GM23338 (cell line): ENCODE results near the gene SMIM33. TPM values are rescaled to one million over a fixed set of nuclear protein-coding genes. Genes with fewer than 3 reads are reported as not detected.

Experiments used
- ATAC-seq: fragments of 200-7000 bp; cut with Tn5 transposase; 3 replicates; pipeline ENCODE4 v1.9.1; 2020
- DNase-seq: peaks from one replicate; pipeline ENCODE4 v3.0.0-alpha.2; 2015; ENCODE audit warnings: low spot score
- H2AFZ ChIP-seq: fragments of 200-600 bp; sonication (generic); 2 replicates; pipeline ENCODE4 v1.8.0; 2016; ENCODE audit warnings: antibody characterized with exemption, mild to moderate bottlenecking, moderate library complexity
- H3F3A ChIP-seq: fragments of 200-600 bp; sonication (generic); replicated peaks from 2 replicates; pipeline ENCODE4 v1.8.0; 2017; ENCODE audit warnings: antibody characterized with exemption, mixed run types, low read depth
- H3K27ac ChIP-seq: fragments of 200-600 bp; sonication (generic); 2 replicates; pipeline ENCODE4 v1.6.1; 2016; ENCODE audit warnings: low read depth
- H3K27me3 ChIP-seq: fragments of 200-600 bp; sonication (generic); 2 replicates; pipeline ENCODE4 v1.8.0; 2016; ENCODE audit warnings: mild to moderate bottlenecking, mixed run types, moderate library complexity; ENCODE audit not compliant: insufficient read depth
- H3K36me3 ChIP-seq: fragments of 200-600 bp; sonication (generic); 2 replicates; pipeline ENCODE4 v1.8.0; 2016; ENCODE audit warnings: mild to moderate bottlenecking; ENCODE audit not compliant: insufficient read depth
- H3K4me1 ChIP-seq: fragments of 200-600 bp; sonication (generic); 2 replicates; pipeline ENCODE4 v1.8.0; 2016; ENCODE audit warnings: mild to moderate bottlenecking, moderate library complexity; ENCODE audit not compliant: insufficient read depth
- H3K4me2 ChIP-seq: fragments of 200-600 bp; sonication (generic); 2 replicates; pipeline ENCODE4 v1.7.1; 2017; ENCODE audit warnings: mixed run types
- H3K4me3 ChIP-seq: fragments of 200-600 bp; sonication (generic); 2 replicates; pipeline ENCODE4 v1.6.1; 2016; ENCODE audit warnings: mixed run types
- H3K79me2 ChIP-seq: fragments of 200-600 bp; sonication (generic); replicated peaks from 2 replicates; pipeline ENCODE4 v1.8.0; 2017; ENCODE audit warnings: mild to moderate bottlenecking; ENCODE audit not compliant: insufficient read depth
- H3K9me2 ChIP-seq: fragments of 200-600 bp; sonication (generic); 2 replicates; pipeline ENCODE4 v1.8.0; 2017; ENCODE audit not compliant: insufficient read depth
- H4K20me1 ChIP-seq: fragments of 200-600 bp; sonication (generic); replicated peaks from 2 replicates; pipeline ENCODE4 v1.8.0; 2017; ENCODE audit warnings: mild to moderate bottlenecking; ENCODE audit not compliant: insufficient read depth
- H3K27ac Mint-ChIP-seq: 2 replicates; pipeline ENCODE4 v1.8.0; 2020; ENCODE audit warnings: inconsistent platforms, mild to moderate bottlenecking, moderate library complexity, mixed read lengths
- H3K27me3 Mint-ChIP-seq: 3 replicates; pipeline ENCODE4 v1.8.0; 2022; ENCODE audit warnings: low read depth, mild to moderate bottlenecking, moderate library complexity, mixed read lengths, inconsistent platforms; ENCODE audit not compliant: insufficient read depth, poor library complexity
- H3K36me3 Mint-ChIP-seq: 3 replicates; pipeline ENCODE4 v1.8.0; 2021; ENCODE audit warnings: low read depth, mild to moderate bottlenecking, inconsistent platforms, moderate library complexity, mixed read lengths
- H3K4me1 Mint-ChIP-seq: 3 replicates; pipeline ENCODE4 v1.8.0; 2020; ENCODE audit warnings: mild to moderate bottlenecking, inconsistent platforms, mixed read lengths
- H3K4me3 Mint-ChIP-seq: 3 replicates; pipeline ENCODE4 v1.8.0; 2021; ENCODE audit warnings: moderate library complexity, mild to moderate bottlenecking, inconsistent platforms, mixed read lengths
- H3K9me3 Mint-ChIP-seq: 3 replicates; pipeline ENCODE4 v1.8.0; 2020; ENCODE audit warnings: moderate library complexity, mild to moderate bottlenecking, inconsistent platforms, mixed read lengths
- CREB1 ChIP-seq: fragments of 250-450 bp; sonication (Bioruptor Pico); IDR thresholded peaks from 2 replicates; pipeline ENCODE4 v1.5.0; 2020; ENCODE audit warnings: low read depth, mild to moderate bottlenecking, moderate library complexity
- ETS1 ChIP-seq: IDR thresholded peaks from 2 replicates; pipeline ENCODE4 v1.6.1; 2016; ENCODE audit warnings: antibody characterized with exemption
- EZH2 ChIP-seq: fragments of 200-600 bp; sonication (generic); IDR thresholded peaks from one replicate; pipeline ENCODE4 v1.8.0; 2017; ENCODE audit warnings: antibody characterized with exemption, mild to moderate bottlenecking, low read depth; ENCODE audit not compliant: unreplicated experiment
- EZH2phosphoT487 ChIP-seq: fragments of 200-600 bp; sonication (generic); IDR thresholded peaks from one replicate; pipeline ENCODE4 v1.8.1; 2018; ENCODE audit warnings: antibody characterized with exemption; ENCODE audit not compliant: unreplicated experiment
- JUNB ChIP-seq: IDR thresholded peaks from one replicate; pipeline ENCODE4 v1.6.1; 2016; ENCODE audit warnings: antibody characterized with exemption; ENCODE audit not compliant: unreplicated experiment
- NANOG ChIP-seq: IDR thresholded peaks from 2 replicates; pipeline ENCODE4 v1.6.1; 2016; ENCODE audit warnings: antibody characterized with exemption, borderline replicate concordance
- POLR2AphosphoS5 ChIP-seq: IDR thresholded peaks from 2 replicates; pipeline ENCODE4 v1.6.1; 2016; ENCODE audit warnings: antibody characterized with exemption, low read depth
- STAT1 ChIP-seq: IDR thresholded peaks from one replicate; pipeline ENCODE4 v1.6.1; 2016; ENCODE audit warnings: antibody characterized with exemption; ENCODE audit not compliant: unreplicated experiment
- ZNF114 ChIP-seq: fragments of 250-450 bp; sonication (Bioruptor Pico); IDR thresholded peaks from 2 replicates; pipeline ENCODE4 v1.5.0; 2020; ENCODE audit warnings: mild to moderate bottlenecking, moderate library complexity
- ZNF331 ChIP-seq: fragments of 250-450 bp; sonication (Bioruptor Pico); IDR thresholded peaks from 2 replicates; pipeline ENCODE4 v1.5.0; 2020; ENCODE audit warnings: low read depth, mild to moderate bottlenecking, moderate library complexity
- polyA plus RNA-seq: library from polyadenylated mRNA; unstranded; fragments of >200 nt; fragmentation: Nextera tagmentation; extraction: Ambion mirVana; gene quantifications from 2 replicates; pipeline ENCODE4 v1.2.1, GENCODE V29; 2016
- total RNA-seq: library from RNA; depleted of rRNA; stranded (reverse); fragments of >200 nt; shearing (Covaris generic); gene quantifications from 2 replicates; pipeline ENCODE4 v1.2.3, GENCODE V29; 2014
- TF ChIP-seq, protein P1 (sequence below): IDR thresholded peaks from one replicate; pipeline ENCODE4 v1.6.1; 2018; ENCODE audit warnings: antibody characterized with exemption; ENCODE audit not compliant: unreplicated experiment
- TF ChIP-seq, protein P2 (sequence below): fragments of 250-450 bp; sonication (Bioruptor Pico); IDR thresholded peaks from 2 replicates; pipeline ENCODE4 v1.5.0; 2020; ENCODE audit warnings: mild to moderate bottlenecking, moderate library complexity
- TF ChIP-seq, protein P3 (sequence below), 2 experiments: fragments of 200-600 bp in 1 of 2; sonication (generic) in 1 of 2; conservative IDR thresholded peaks; 2 replicates each; pipeline versions ENCODE4 v1.5.1 to v1.6.1; 2016 to 2017; ENCODE audit warnings: antibody characterized with exemption in 2 of 2, low read depth in 2 of 2, mild to moderate bottlenecking in 2 of 2, moderate library complexity in 1 of 2

Gene SMIM33
- total and polyA plus RNA-seq, 2 experiments from 2014 or later, result not detected

DNA sequence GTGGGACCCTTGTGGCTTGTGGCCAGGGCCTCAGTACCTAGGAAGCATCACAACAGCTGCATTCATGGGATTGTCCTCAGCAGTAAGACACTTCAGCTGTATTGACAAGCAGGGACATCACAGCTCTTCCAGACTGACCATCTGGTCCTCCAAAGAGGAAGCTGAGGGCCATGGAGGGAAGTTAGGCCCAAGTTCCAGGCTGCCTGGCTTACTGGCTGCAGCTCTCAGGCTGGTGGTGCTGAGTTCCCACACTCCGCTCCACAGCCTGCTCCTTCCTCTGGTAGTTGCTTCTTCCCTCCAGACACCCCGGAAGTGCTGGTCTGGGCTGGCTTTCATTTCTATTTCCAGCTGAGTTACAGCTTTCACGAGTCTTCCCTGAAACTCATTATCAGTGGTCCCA is 17.5 kb downstream of the SMIM33 start:
- peaks cover 14% of the 10 kb centered on the region for H3K27me3 Mint-ChIP-seq
- DNase-seq (no peak), ATAC-seq (no peak)
- H3K27me3 ChIP-seq, result no peaks in the 10 kb centered on the region
- H3F3A ChIP-seq, result 0 out of 2 replicates have a peak, but pooled peaks cover 7% of the 10 kb centered on the region
- no peaks in the 10 kb centered on the region for H3K36me3 ChIP-seq
- H3K4me3 Mint-ChIP-seq, result no peak overlapping the region
- TF ChIP-seq ETS1 (no peak), JUNB (no peak), STAT1 (no peak), ZNF331 (no peak), EZH2phosphoT487 (no peak), NANOG (no peak), CREB1 (CRISPR knock-in tag) (no peak), ZNF114 (CRISPR knock-in tag) (no peak), POLR2AphosphoS5 (no peak), EZH2 (no peak)
- TF ChIP-seq, protein P1, sequence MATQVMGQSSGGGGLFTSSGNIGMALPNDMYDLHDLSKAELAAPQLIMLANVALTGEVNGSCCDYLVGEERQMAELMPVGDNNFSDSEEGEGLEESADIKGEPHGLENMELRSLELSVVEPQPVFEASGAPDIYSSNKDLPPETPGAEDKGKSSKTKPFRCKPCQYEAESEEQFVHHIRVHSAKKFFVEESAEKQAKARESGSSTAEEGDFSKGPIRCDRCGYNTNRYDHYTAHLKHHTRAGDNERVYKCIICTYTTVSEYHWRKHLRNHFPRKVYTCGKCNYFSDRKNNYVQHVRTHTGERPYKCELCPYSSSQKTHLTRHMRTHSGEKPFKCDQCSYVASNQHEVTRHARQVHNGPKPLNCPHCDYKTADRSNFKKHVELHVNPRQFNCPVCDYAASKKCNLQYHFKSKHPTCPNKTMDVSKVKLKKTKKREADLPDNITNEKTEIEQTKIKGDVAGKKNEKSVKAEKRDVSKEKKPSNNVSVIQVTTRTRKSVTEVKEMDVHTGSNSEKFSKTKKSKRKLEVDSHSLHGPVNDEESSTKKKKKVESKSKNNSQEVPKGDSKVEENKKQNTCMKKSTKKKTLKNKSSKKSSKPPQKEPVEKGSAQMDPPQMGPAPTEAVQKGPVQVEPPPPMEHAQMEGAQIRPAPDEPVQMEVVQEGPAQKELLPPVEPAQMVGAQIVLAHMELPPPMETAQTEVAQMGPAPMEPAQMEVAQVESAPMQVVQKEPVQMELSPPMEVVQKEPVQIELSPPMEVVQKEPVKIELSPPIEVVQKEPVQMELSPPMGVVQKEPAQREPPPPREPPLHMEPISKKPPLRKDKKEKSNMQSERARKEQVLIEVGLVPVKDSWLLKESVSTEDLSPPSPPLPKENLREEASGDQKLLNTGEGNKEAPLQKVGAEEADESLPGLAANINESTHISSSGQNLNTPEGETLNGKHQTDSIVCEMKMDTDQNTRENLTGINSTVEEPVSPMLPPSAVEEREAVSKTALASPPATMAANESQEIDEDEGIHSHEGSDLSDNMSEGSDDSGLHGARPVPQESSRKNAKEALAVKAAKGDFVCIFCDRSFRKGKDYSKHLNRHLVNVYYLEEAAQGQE, result no peak
- TF ChIP-seq, protein P2, sequence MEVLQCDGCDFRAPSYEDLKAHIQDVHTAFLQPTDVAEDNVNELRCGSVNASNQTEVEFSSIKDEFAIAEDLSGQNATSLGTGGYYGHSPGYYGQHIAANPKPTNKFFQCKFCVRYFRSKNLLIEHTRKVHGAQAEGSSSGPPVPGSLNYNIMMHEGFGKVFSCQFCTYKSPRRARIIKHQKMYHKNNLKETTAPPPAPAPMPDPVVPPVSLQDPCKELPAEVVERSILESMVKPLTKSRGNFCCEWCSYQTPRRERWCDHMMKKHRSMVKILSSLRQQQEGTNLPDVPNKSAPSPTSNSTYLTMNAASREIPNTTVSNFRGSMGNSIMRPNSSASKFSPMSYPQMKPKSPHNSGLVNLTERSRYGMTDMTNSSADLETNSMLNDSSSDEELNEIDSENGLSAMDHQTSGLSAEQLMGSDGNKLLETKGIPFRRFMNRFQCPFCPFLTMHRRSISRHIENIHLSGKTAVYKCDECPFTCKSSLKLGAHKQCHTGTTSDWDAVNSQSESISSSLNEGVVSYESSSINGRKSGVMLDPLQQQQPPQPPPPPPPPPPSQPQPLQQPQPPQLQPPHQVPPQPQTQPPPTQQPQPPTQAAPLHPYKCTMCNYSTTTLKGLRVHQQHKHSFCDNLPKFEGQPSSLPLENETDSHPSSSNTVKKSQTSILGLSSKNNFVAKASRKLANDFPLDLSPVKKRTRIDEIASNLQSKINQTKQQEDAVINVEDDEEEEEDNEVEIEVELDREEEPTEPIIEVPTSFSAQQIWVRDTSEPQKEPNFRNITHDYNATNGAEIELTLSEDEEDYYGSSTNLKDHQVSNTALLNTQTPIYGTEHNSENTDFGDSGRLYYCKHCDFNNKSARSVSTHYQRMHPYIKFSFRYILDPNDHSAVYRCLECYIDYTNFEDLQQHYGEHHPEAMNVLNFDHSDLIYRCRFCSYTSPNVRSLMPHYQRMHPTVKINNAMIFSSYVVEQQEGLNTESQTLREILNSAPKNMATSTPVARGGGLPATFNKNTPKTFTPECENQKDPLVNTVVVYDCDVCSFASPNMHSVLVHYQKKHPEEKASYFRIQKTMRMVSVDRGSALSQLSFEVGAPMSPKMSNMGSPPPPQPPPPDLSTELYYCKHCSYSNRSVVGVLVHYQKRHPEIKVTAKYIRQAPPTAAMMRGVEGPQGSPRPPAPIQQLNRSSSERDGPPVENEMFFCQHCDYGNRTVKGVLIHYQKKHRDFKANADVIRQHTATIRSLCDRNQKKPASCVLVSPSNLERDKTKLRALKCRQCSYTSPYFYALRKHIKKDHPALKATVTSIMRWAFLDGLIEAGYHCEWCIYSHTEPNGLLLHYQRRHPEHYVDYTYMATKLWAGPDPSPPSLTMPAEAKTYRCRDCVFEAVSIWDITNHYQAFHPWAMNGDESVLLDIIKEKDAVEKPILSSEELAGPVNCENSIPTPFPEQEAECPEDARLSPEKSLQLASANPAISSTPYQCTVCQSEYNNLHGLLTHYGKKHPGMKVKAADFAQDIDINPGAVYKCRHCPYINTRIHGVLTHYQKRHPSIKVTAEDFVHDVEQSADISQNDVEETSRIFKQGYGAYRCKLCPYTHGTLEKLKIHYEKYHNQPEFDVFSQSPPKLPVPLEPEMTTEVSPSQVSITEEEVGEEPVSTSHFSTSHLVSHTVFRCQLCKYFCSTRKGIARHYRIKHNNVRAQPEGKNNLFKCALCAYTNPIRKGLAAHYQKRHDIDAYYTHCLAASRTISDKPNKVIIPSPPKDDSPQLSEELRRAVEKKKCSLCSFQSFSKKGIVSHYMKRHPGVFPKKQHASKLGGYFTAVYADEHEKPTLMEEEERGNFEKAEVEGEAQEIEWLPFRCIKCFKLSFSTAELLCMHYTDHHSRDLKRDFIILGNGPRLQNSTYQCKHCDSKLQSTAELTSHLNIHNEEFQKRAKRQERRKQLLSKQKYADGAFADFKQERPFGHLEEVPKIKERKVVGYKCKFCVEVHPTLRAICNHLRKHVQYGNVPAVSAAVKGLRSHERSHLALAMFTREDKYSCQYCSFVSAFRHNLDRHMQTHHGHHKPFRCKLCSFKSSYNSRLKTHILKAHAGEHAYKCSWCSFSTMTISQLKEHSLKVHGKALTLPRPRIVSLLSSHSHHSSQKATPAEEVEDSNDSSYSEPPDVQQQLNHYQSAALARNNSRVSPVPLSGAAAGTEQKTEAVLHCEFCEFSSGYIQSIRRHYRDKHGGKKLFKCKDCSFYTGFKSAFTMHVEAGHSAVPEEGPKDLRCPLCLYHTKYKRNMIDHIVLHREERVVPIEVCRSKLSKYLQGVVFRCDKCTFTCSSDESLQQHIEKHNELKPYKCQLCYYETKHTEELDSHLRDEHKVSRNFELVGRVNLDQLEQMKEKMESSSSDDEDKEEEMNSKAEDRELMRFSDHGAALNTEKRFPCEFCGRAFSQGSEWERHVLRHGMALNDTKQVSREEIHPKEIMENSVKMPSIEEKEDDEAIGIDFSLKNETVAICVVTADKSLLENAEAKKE (CRISPR knock-in tag), result no peak
- TF ChIP-seq, protein P3, sequence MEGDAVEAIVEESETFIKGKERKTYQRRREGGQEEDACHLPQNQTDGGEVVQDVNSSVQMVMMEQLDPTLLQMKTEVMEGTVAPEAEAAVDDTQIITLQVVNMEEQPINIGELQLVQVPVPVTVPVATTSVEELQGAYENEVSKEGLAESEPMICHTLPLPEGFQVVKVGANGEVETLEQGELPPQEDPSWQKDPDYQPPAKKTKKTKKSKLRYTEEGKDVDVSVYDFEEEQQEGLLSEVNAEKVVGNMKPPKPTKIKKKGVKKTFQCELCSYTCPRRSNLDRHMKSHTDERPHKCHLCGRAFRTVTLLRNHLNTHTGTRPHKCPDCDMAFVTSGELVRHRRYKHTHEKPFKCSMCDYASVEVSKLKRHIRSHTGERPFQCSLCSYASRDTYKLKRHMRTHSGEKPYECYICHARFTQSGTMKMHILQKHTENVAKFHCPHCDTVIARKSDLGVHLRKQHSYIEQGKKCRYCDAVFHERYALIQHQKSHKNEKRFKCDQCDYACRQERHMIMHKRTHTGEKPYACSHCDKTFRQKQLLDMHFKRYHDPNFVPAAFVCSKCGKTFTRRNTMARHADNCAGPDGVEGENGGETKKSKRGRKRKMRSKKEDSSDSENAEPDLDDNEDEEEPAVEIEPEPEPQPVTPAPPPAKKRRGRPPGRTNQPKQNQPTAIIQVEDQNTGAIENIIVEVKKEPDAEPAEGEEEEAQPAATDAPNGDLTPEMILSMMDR (conservative IDR thresholded peaks at IDR 0.05; ENCODE audit: low read depth in 2 of 2), result no peak
- no peak overlapping the region for H3K4me2 ChIP-seq
- no peak overlapping the region for H3K27ac ChIP-seq
- H3K36me3 Mint-ChIP-seq, result no peaks in the 10 kb centered on the region
- no peaks in the 10 kb centered on the region for H3K79me2 ChIP-seq
- no peaks in the 10 kb centered on the region for H4K20me1 ChIP-seq
- H3K4me3 ChIP-seq, result no peak overlapping the region
- H3K27ac Mint-ChIP-seq, result no peak overlapping the region
- H3K4me1 Mint-ChIP-seq, result peaks cover 11% of the 10 kb centered on the region
- H3K9me2 ChIP-seq, result no peaks in the 10 kb centered on the region
- H3K4me1 ChIP-seq, result peaks cover 8% of the 10 kb centered on the region; the same call in 1 of the 2 replicates
- H2AFZ ChIP-seq, result no peak overlapping the region
- no peaks in the 10 kb centered on the region for H3K9me3 Mint-ChIP-seq
